Panc1 (cell line): ENCODE measurements around the gene C19orf25.

Source experiments
- POLR2AphosphoS5 ChIP-seq: IDR thresholded peaks from 2 replicates; pipeline ENCODE4 v1.6.1; 2012; ENCODE audit warnings: mild to moderate bottlenecking, low read depth, low read length, moderate library complexity
- SIN3A ChIP-seq: IDR thresholded peaks from 2 replicates; pipeline ENCODE4 v1.6.1; 2012; ENCODE audit warnings: low read depth, mild to moderate bottlenecking, low read length, moderate library complexity, borderline replicate concordance; ENCODE audit not compliant: insufficient read depth
- TCF7L2 ChIP-seq: IDR thresholded peaks from 2 replicates; pipeline ENCODE4 v1.6.1; 2011; ENCODE audit warnings: mild to moderate bottlenecking, low read depth, low read length, inconsistent platforms
- TF ChIP-seq, protein P1 (sequence below): fragments of 450-650 bp; IDR thresholded peaks from 2 replicates; pipeline ENCODE4 v1.5.1; 2017; ENCODE audit warnings: mild to moderate bottlenecking
- TF ChIP-seq, protein P2 (sequence below), 2 experiments: IDR thresholded peaks; 2 replicates each; pipeline ENCODE4 v1.6.1; 2011 to 2012; ENCODE audit warnings: low read depth in 2 of 2, control low read depth in 1 of 2, low read length in 1 of 2, mild to moderate bottlenecking in 1 of 2, moderate library complexity in 1 of 2; ENCODE audit not compliant: insufficient read depth in 1 of 2

DNA sequence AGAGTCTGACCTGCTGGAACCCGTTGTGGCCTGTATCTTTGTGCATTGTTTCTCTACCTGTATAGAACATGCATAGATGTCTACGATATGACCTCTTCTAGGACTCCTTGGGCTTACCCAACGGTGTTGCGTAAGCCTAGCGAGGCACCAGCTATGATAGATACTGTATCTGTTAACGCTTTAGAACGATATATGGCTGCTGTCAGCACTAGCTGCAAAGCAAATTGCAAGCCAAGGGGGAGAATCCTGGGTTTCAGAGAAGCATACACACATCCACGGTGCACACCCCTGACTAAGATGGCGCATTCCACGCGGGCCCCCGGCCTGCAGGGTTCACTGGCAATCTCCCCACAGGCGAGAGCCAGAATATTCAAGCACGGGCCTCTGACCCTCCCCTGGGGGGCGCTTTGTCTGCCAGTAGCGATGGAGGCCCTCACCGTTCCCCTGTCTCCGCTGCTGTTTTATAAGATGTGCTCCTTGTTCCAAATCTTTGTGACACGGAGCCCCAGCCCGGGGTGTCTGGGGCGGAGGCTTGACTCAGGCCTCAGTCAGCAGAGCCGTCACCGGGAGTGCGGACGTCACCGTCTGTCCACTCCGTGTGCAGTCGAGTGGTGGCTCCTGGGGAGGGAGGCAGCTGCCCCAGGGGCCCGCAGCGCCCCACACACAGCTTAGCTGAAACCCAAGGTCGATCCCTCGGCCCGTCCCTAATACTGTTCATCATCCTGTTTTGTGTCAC lies 53.7 kb downstream of the C19orf25 start:
- TF ChIP-seq, protein P1, sequence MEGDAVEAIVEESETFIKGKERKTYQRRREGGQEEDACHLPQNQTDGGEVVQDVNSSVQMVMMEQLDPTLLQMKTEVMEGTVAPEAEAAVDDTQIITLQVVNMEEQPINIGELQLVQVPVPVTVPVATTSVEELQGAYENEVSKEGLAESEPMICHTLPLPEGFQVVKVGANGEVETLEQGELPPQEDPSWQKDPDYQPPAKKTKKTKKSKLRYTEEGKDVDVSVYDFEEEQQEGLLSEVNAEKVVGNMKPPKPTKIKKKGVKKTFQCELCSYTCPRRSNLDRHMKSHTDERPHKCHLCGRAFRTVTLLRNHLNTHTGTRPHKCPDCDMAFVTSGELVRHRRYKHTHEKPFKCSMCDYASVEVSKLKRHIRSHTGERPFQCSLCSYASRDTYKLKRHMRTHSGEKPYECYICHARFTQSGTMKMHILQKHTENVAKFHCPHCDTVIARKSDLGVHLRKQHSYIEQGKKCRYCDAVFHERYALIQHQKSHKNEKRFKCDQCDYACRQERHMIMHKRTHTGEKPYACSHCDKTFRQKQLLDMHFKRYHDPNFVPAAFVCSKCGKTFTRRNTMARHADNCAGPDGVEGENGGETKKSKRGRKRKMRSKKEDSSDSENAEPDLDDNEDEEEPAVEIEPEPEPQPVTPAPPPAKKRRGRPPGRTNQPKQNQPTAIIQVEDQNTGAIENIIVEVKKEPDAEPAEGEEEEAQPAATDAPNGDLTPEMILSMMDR = no peak
- TF ChIP-seq, protein P2, sequence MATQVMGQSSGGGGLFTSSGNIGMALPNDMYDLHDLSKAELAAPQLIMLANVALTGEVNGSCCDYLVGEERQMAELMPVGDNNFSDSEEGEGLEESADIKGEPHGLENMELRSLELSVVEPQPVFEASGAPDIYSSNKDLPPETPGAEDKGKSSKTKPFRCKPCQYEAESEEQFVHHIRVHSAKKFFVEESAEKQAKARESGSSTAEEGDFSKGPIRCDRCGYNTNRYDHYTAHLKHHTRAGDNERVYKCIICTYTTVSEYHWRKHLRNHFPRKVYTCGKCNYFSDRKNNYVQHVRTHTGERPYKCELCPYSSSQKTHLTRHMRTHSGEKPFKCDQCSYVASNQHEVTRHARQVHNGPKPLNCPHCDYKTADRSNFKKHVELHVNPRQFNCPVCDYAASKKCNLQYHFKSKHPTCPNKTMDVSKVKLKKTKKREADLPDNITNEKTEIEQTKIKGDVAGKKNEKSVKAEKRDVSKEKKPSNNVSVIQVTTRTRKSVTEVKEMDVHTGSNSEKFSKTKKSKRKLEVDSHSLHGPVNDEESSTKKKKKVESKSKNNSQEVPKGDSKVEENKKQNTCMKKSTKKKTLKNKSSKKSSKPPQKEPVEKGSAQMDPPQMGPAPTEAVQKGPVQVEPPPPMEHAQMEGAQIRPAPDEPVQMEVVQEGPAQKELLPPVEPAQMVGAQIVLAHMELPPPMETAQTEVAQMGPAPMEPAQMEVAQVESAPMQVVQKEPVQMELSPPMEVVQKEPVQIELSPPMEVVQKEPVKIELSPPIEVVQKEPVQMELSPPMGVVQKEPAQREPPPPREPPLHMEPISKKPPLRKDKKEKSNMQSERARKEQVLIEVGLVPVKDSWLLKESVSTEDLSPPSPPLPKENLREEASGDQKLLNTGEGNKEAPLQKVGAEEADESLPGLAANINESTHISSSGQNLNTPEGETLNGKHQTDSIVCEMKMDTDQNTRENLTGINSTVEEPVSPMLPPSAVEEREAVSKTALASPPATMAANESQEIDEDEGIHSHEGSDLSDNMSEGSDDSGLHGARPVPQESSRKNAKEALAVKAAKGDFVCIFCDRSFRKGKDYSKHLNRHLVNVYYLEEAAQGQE (IDR thresholded peaks at IDR 0.05; ENCODE audit: insufficient read depth in 1 of 2, low read depth in 2 of 2, low read length in 1 of 2) = no peak
- TF ChIP-seq POLR2AphosphoS5 (no peak), SIN3A (no peak), TCF7L2 (no peak)
